KG1 (cell line): ENCODE results near the gene SALL2.
"Not testable (repeated sequence)": the region's sequence is repeated elsewhere in the genome, so short reads cannot be mapped to it uniquely, and the experiment has no call there.

Experiments
- DNase-seq: peaks from one replicate; lab custom pipeline; 2025; lab: John Stamatoyannopoulos, UW

SALL2 gene

GRCh38 chr14:21525962-21526671 lies at the start of gene SALL2:
Gene SALL2, minus strand, starts transcription at chr14:21526346. Its CDS starts 219 bp downstream, at chr14:21526127.
- no peak for DNase-seq

GRCh38 chr14:21575661-21576060 lies 49.5 kb upstream of the SALL2 start:
- DNase-seq, result no peak

GRCh38 chr14:21572604-21573003 lies 46.5 kb upstream of the SALL2 start:
- no peak for DNase-seq

GRCh38 chr14:21558703-21559170 lies 32.6 kb upstream of the SALL2 start:
- DNase-seq, result no peak

GRCh38 chr14:21557084-21557901 lies 31.1 kb upstream of the SALL2 start:
- peak; percentile 91 for DNase-seq

- DNase-seq, result no peak
Measured at GRCh38 chr14:21556378-21557083, 30.4 kb upstream of the SALL2 start.

- DNase-seq, result no peak
Measured at GRCh38 chr14:21553266-21553665, 27.1 kb upstream of the SALL2 start.

- DNase-seq, result not testable (repeated sequence)
Measured at GRCh38 chr14:21544588-21544987, 18.4 kb upstream of the SALL2 start.

- no peak for DNase-seq
Measured at GRCh38 chr14:21543963-21544362, 17.8 kb upstream of the SALL2 start.

- no peak for DNase-seq
Measured at GRCh38 chr14:21543521-21543960, 17.4 kb upstream of the SALL2 start.

GRCh38 chr14:21541413-21542074 lies 15.4 kb upstream of the SALL2 start:
- no peak for DNase-seq

GRCh38 chr14:21539189-21539940 lies 13.2 kb upstream of the SALL2 start:
- DNase-seq, result no peak

GRCh38 chr14:21537090-21537424 lies 10.9 kb upstream of the SALL2 start:
- DNase-seq, result no peak

- DNase-seq, result no peak
Measured at GRCh38 chr14:21536418-21537089, 10.4 kb upstream of the SALL2 start.

- no peak for DNase-seq
Measured at GRCh38 chr14:21535545-21536417, 9.6 kb upstream of the SALL2 start.

- DNase-seq, result no peak
Measured at GRCh38 chr14:21534576-21534975, 8.4 kb upstream of the SALL2 start.

GRCh38 chr14:21533294-21533693 lies 7.1 kb upstream of the SALL2 start:
- DNase-seq, result no peak

GRCh38 chr14:21529515-21529914 lies 3.4 kb upstream of the SALL2 start:
- DNase-seq, result no peak
